ENCODE data around the gene ATP9A.

Gene ATP9A

GRCh38 chr20:51801823-51802123 lies 33.6 kb upstream of the ATP9A start:
- POLR2A ChIA-PET = no interaction called here
- TF ChIP-seq CTCF (IDR thresholded peaks at IDR 0.05; ENCODE audit: insufficient read depth, low read length, missing control alignments) = no peak
- CTCF ChIA-PET = interaction anchor here (1.0 to 2.5 kb wide), 3 partner anchors 133 to 281 kb away, joined by 3 to 6 read pairs (median 5); no protein-coding TSS in a partner anchor
- DNase-seq (ENCODE audit: low read depth, low spot score) = no peak
- H3K4me3 ChIP-seq (ENCODE audit: low read depth, low read length) = peak overlapping the region; percentile 3

- no peak for DNase-seq (ENCODE audit: low read depth, low spot score)
- ChIA-PET POLR2A (no interaction called here), CTCF (interaction anchor here (0.7 to 4.1 kb wide), 18 partner anchors 8 to 339 kb away, joined by 3 to 52 read pairs (median 4); partner anchors contain the start of gene ATP9A)
- peak; percentile 10 for TF ChIP-seq CTCF (IDR thresholded peaks at IDR 0.05; ENCODE audit: insufficient read depth, low read length, missing control alignments)
- peak overlapping the region; percentile 57 for H3K4me3 ChIP-seq (ENCODE audit: low read depth, low read length)
Measured at GRCh38 chr20:51801122-51801822, 33.1 kb upstream of the ATP9A start.

GRCh38 chr20:51800872-51801121 lies 32.6 kb upstream of the ATP9A start:
- ChIA-PET CTCF (interaction anchor here (0.6 to 4.1 kb wide), 34 partner anchors 9 to 339 kb away, joined by 3 to 52 read pairs (median 4); partner anchors contain the start of gene ATP9A), POLR2A (no interaction called here)
- no peak for DNase-seq (ENCODE audit: low read depth, low spot score)
- peak overlapping the region; percentile 57 for H3K4me3 ChIP-seq (ENCODE audit: low read depth, low read length)
- TF ChIP-seq CTCF (IDR thresholded peaks at IDR 0.05; ENCODE audit: insufficient read depth, low read length, missing control alignments) = no peak

- ChIA-PET POLR2A (no interaction called here), CTCF (interaction anchor here (0.6 to 4.1 kb wide), 47 partner anchors 9 to 340 kb away, joined by 3 to 52 read pairs (median 4); partner anchors contain the start of gene ATP9A)
- no peak for DNase-seq (ENCODE audit: low read depth, low spot score)
- peak; percentile 96 for TF ChIP-seq CTCF (IDR thresholded peaks at IDR 0.05; ENCODE audit: insufficient read depth, low read length, missing control alignments)
- peak overlapping the region; percentile 57 for H3K4me3 ChIP-seq (ENCODE audit: low read depth, low read length)
Measured at GRCh38 chr20:51800060-51800871, 32.1 kb upstream of the ATP9A start.

- no peak overlapping the region for H3K4me3 ChIP-seq (ENCODE audit: low read depth, low read length)
- ChIA-PET CTCF (interaction anchor here (0.6 to 4.1 kb wide), 38 partner anchors 10 to 330 kb away, joined by 3 to 52 read pairs (median 4); partner anchors contain the start of gene ATP9A), POLR2A (no interaction called here)
- DNase-seq (ENCODE audit: low read depth, low spot score) = no peak
- TF ChIP-seq CTCF (IDR thresholded peaks at IDR 0.05; ENCODE audit: insufficient read depth, low read length, missing control alignments) = no peak
Measured at GRCh38 chr20:51799401-51799860, 31.2 kb upstream of the ATP9A start.

GRCh38 chr20:51797357-51798025 lies 29.3 kb upstream of the ATP9A start:
- ChIA-PET CTCF (interaction anchor here (0.7 to 4.1 kb wide), 9 partner anchors 8 to 286 kb away, joined by 3 to 52 read pairs (median 4); no protein-coding TSS in a partner anchor), POLR2A (no interaction called here)
- no peak for TF ChIP-seq CTCF (IDR thresholded peaks at IDR 0.05; ENCODE audit: insufficient read depth, low read length, missing control alignments)
- no peak overlapping the region for H3K4me3 ChIP-seq (ENCODE audit: low read depth, low read length)
- DNase-seq (ENCODE audit: low read depth, low spot score) = no peak

Measured in AG04449 (cell line).